Upper lobe of right lung (tissue), 1 donor: ENCODE results near the gene MYH8. TPM values are rescaled to one million over a fixed set of nuclear protein-coding genes. Genes with fewer than 3 reads are reported as not detected.

Experiments
- ATAC-seq: fragments of 200-7000 bp; cut with Tn5 transposase; one replicate; pipeline ENCODE4 v1.9.1; 2020; ENCODE audit warnings: mild to moderate bottlenecking, moderate library complexity
- DNase-seq: peaks from one replicate; pipeline ENCODE4 v3.0.0-alpha.2; 2020
- H3K27ac ChIP-seq: fragments of 200-600 bp; one replicate; pipeline ENCODE4 v1.8.0; 2022
- H3K27me3 ChIP-seq: fragments of 200-600 bp; one replicate; pipeline ENCODE4 v1.8.0; 2022; ENCODE audit warnings: mild to moderate bottlenecking
- H3K36me3 ChIP-seq: fragments of 200-600 bp; one replicate; pipeline ENCODE4 v1.8.0; 2022
- H3K4me1 ChIP-seq: fragments of 200-600 bp; one replicate; pipeline ENCODE4 v1.8.0; 2022
- H3K4me3 ChIP-seq: fragments of 200-600 bp; one replicate; pipeline ENCODE4 v1.8.0; 2022; ENCODE audit warnings: mild to moderate bottlenecking
- H3K9me3 ChIP-seq: fragments of 200-600 bp; one replicate; pipeline ENCODE4 v1.8.0; 2022
- CTCF ChIP-seq: fragments of 200-600 bp; IDR thresholded peaks from one replicate; pipeline ENCODE4 v1.8.0; 2022; ENCODE audit warnings: antibody characterized with exemption
- intact Hi-C: fragments of 100-400 bp; cut with DNase I; formaldehyde crosslinking; loops from one replicate; pipeline ENCODE4 v1.11.0; 2022
- total RNA-seq: library from RNA; stranded (reverse); fragmentation: NEBNext Ultra II Directional; extraction: Animal tissue kit (Norgen Biotek cat#: 25700); gene quantifications from one replicate; pipeline ENCODE4 v1.2.1, GENCODE V29; 2021
- donor health status: DM: no; HTN: yes; CAD: no; lungs with severe emphysema.

The MYH8 gene
- total RNA-seq, 1 donor from 2014 or later, result not detected

- ATAC-seq (no peak), DNase-seq (no peak)
- H3K27me3 ChIP-seq, result peaks cover 4% of the 10 kb centered on the region
- intact Hi-C loops, result no loop called here
- H3K9me3 ChIP-seq, result no peaks in the 10 kb centered on the region
- no peak overlapping the region for H3K27ac ChIP-seq
- no peak overlapping the region for H3K4me3 ChIP-seq
- H3K4me1 ChIP-seq, result no peaks in the 10 kb centered on the region
- H3K36me3 ChIP-seq, result no peaks in the 10 kb centered on the region
- no peak for TF ChIP-seq CTCF
Observed at GRCh38 chr17:10457952-10458351, 36.2 kb upstream of the MYH8 start.

DNA sequence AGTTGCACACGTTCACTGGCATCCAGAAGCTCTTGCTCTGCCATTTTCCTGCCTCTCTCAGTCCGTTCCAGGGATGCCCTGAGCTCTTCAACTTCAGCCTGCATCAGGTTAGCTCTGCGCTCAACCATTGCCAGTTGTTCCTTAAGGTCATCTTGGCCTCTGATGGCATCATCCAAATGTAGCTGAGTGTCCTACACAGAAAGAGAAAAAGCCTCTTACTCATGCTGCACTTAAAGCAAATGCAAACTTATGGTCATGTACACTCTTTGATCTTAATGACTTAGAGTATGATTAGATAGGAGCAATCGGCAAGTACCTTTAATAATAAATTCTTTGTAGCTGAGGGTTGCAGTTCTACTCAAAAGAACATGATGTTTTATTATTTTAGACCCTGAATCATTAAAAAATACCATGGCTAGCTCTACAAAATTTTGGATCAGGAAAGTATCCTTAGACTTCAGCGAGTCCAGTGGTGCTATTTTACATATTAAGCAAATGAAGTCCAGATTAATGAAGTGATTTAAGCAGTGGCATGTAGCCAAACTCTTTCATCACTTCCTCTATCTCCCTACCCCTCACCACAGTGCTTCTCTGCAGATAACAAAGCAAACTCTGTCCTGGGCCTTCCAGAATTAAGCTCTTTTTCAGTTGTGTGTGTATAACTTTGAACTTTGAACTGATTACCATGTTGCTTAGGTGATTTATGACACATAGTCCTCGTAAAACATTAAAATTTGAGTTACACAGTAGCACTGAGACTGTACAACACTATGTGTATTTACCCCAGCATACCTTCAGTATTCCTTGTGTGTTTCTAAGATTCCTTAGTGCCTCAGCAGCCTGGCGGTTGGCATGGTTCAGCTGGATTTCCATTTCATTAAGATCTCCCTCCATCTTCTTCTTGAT is 25.5 kb upstream of the MYH8 start:
- Histone ChIP-seq H3K9me3 (no peaks in the 10 kb centered on the region), H3K27ac (no peak overlapping the region), H3K36me3 (no peaks in the 10 kb centered on the region), H3K27me3 (no peaks in the 10 kb centered on the region), H3K4me1 (no peaks in the 10 kb centered on the region), H3K4me3 (no peak overlapping the region)
- ATAC-seq (no peak), DNase-seq (no peak)
- intact Hi-C loops, result no loop called here
- TF ChIP-seq CTCF, result no peak

- ATAC-seq, result no peak
- H3K4me1 ChIP-seq, result no peaks in the 10 kb centered on the region
- TF ChIP-seq CTCF, result no peak
- no peaks in the 10 kb centered on the region for H3K9me3 ChIP-seq
- no peak for DNase-seq
- H3K4me3 ChIP-seq, result no peak overlapping the region
- H3K27ac ChIP-seq, result no peak overlapping the region
- intact Hi-C loops, result no loop called here
- H3K27me3 ChIP-seq, result no peaks in the 10 kb centered on the region
- no peaks in the 10 kb centered on the region for H3K36me3 ChIP-seq
Observed at GRCh38 chr17:10439816-10440215, 18.1 kb upstream of the MYH8 start.

DNA sequence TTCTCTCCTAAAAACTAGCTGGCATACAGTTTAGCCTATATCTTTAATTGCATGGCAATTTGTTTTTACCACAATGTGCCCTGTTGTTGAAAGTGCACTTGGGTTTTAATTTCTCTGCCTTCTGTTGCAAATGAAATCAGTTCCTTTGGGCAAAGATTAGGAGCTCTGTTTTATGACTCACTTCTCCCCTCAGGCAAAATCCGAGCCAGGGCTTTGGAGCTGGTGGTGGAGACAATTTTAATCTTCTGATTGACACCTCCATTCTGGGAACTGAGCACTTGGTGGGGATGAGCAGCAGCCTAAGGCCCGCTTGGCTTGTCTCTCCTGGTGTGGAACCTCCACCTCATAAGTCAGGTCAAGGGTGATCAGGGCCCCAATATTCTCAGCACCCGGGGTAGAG is 13.3 kb upstream of the MYH8 start:
- Histone ChIP-seq H3K9me3 (no peaks in the 10 kb centered on the region), H3K27ac (no peak overlapping the region), H3K27me3 (no peaks in the 10 kb centered on the region), H3K4me3 (no peak overlapping the region), H3K36me3 (no peaks in the 10 kb centered on the region), H3K4me1 (no peaks in the 10 kb centered on the region)
- DNase-seq (no peak), ATAC-seq (no peak)
- intact Hi-C loops, result no loop called here
- no peak for TF ChIP-seq CTCF

DNA sequence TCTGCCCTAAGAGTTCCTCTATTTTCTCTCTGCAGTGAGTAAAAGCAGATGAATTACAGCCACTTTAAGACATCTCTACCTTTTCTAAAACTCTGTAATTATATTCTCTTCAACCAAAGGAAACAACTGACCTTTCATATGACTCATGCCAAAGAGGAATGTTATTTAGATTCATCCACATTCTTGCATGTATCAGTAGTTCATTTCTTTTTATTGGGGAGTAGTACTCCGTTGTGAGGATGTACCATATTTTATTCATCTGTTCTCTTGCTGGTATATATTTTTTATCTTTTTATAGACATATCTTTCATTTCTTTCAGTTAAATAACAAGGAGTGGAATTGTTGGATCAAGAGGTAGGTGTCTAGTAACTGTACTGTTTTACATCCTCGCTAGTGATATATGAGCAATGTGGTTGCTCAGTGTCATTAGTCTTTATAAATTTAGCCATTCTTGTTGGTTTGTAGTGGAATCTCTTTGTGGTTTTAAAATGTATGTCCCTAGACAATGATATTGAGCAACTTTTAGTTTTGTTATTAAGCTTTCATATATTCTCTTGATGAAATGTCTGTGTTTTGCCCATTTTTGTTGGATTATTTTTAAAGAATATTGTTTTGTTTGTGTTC is 7.8 kb upstream of the MYH8 start:
- ATAC-seq, result no peak
- H3K4me1 ChIP-seq, result no peaks in the 10 kb centered on the region
- H3K27me3 ChIP-seq, result no peaks in the 10 kb centered on the region
- H3K4me3 ChIP-seq, result no peak overlapping the region
- intact Hi-C loops, result no loop called here
- no peak for DNase-seq
- no peaks in the 10 kb centered on the region for H3K9me3 ChIP-seq
- no peak overlapping the region for H3K27ac ChIP-seq
- TF ChIP-seq CTCF, result no peak
- no peaks in the 10 kb centered on the region for H3K36me3 ChIP-seq
